HepG2 (cell line): ENCODE results near the gene C11orf54. TPM values are rescaled to one million over a fixed set of nuclear protein-coding genes. Genes with fewer than 3 reads are reported as not detected.
A peak's percentile ranks its signal among the peaks of the same experiment; 100 is the strongest.

Source experiments
- DNMT1 ChIP-seq: sonication (generic); formaldehyde crosslinking; IDR thresholded peaks from 2 replicates; pipeline ENCODE4 v1.5.1; 2020; ENCODE audit warnings: mild to moderate bottlenecking, missing genetic modification reagents
- DR1 ChIP-seq: sonication (generic); formaldehyde crosslinking; IDR thresholded peaks from 2 replicates; pipeline ENCODE4 v1.8.0; 2021; ENCODE audit warnings: mild to moderate bottlenecking, missing genetic modification reagents, inconsistent platforms
- DRAP1 ChIP-seq: IDR thresholded peaks from 2 replicates; pipeline ENCODE4 v1.6.1; 2016; ENCODE audit warnings: missing genetic modification reagents, missing compliant biosample characterization
- E2F2 ChIP-seq: sonication (generic); formaldehyde crosslinking; IDR thresholded peaks from 2 replicates; pipeline ENCODE4 v1.4.0; 2020; ENCODE audit warnings: missing genetic modification reagents, borderline replicate concordance
- EP300 ChIP-seq, 3 experiments: sonication (generic) in 1 of 3; formaldehyde crosslinking in 1 of 3; IDR thresholded peaks; 2 replicates each; pipeline versions ENCODE4 v1.5.1 to v1.6.1; 2011 to 2020; ENCODE audit warnings: low read depth in 2 of 3, low read length in 2 of 3, borderline replicate concordance in 1 of 3, improper control_type of control experiment in 1 of 3, mild to moderate bottlenecking in 1 of 3, missing genetic modification reagents in 1 of 3, moderate library complexity in 1 of 3
- FOXA3 ChIP-seq: IDR thresholded peaks from 2 replicates; pipeline ENCODE4 v1.6.1; 2016; ENCODE audit warnings: missing genetic modification reagents, missing compliant biosample characterization
- GATAD1 ChIP-seq: IDR thresholded peaks from 2 replicates; pipeline ENCODE4 v1.6.1; 2016; ENCODE audit warnings: missing genetic modification reagents, missing compliant biosample characterization
- KDM2A ChIP-seq: sonication (generic); formaldehyde crosslinking; IDR thresholded peaks from 2 replicates; pipeline ENCODE4 v1.4.0; 2020; ENCODE audit warnings: low read depth, missing genetic modification reagents, borderline replicate concordance
- NFKB2 ChIP-seq: sonication (generic); formaldehyde crosslinking; IDR thresholded peaks from 2 replicates; pipeline ENCODE4 v1.4.0; 2020; ENCODE audit warnings: missing genetic modification reagents, borderline replicate concordance
- PBX3 ChIP-seq: sonication (generic); formaldehyde crosslinking; IDR thresholded peaks from 2 replicates; pipeline ENCODE4 v1.8.1; 2023; ENCODE audit warnings: missing genetic modification reagents, inconsistent platforms, borderline replicate concordance
- POLR2G ChIP-seq: fragments of 200-400 bp; formaldehyde crosslinking; IDR thresholded peaks from 2 replicates; pipeline ENCODE4 v1.6.1; 2018; ENCODE audit warnings: mild to moderate bottlenecking, low read depth, low read length, moderate library complexity
- PRMT3 ChIP-seq: sonication (generic); formaldehyde crosslinking; IDR thresholded peaks from 2 replicates; pipeline ENCODE4 v1.8.1; 2022; ENCODE audit warnings: low read depth, mild to moderate bottlenecking, moderate library complexity, missing genetic modification reagents, borderline replicate concordance
- SIN3A ChIP-seq: IDR thresholded peaks from 2 replicates; pipeline ENCODE4 v1.6.1; 2011; ENCODE audit warnings: low read depth, mild to moderate bottlenecking, control low read depth, low read length, borderline replicate concordance
- ZFP37 ChIP-seq: sonication (generic); formaldehyde crosslinking; IDR thresholded peaks from 2 replicates; pipeline ENCODE4 v1.4.0; 2020; ENCODE audit warnings: missing genetic modification reagents, borderline replicate concordance
- ZFP82 ChIP-seq: sonication (generic); formaldehyde crosslinking; IDR thresholded peaks from 2 replicates; pipeline ENCODE4 v1.5.1; 2020; ENCODE audit warnings: mild to moderate bottlenecking, missing genetic modification reagents, borderline replicate concordance
- ZNF574 ChIP-seq: sonication (generic); formaldehyde crosslinking; IDR thresholded peaks from 2 replicates; pipeline ENCODE4 v1.4.0; 2020; ENCODE audit warnings: missing genetic modification reagents
- ZNF619 ChIP-seq: sonication (generic); formaldehyde crosslinking; IDR thresholded peaks from 2 replicates; pipeline ENCODE4 v1.4.0; 2020; ENCODE audit warnings: mild to moderate bottlenecking, missing genetic modification reagents
- ZNF629 ChIP-seq: sonication (generic); formaldehyde crosslinking; conservative IDR thresholded peaks from 2 replicates; pipeline ENCODE4 v1.5.0; 2020; ENCODE audit warnings: missing genetic modification reagents
- ZNF704 ChIP-seq: sonication (generic); formaldehyde crosslinking; IDR thresholded peaks from 2 replicates; pipeline ENCODE4 v1.8.1; 2023; ENCODE audit warnings: mild to moderate bottlenecking, inconsistent platforms, moderate library complexity, missing genetic modification reagents, borderline replicate concordance
- polyA plus RNA-seq, 8 experiments: library from polyadenylated mRNA; depleted of rRNA in 3 of 8; stranded (reverse) in 7 of 8; unstranded in 1 of 8; fragments of >200 nt; fragmentation: Illumina TruSeq in 4 of 8; extraction: Trizol in 4 of 8; gene quantifications; 2 replicates each; pipeline versions ENCODE4 v1.2.1 to v1.2.3, GENCODE V29; 2011 to 2016; ENCODE audit warnings: low read depth in 4 of 8, missing spikeins in 1 of 8, mixed read lengths in 1 of 8; ENCODE audit not compliant: insufficient read depth in 1 of 8
- total RNA-seq, 5 experiments: library from RNA; depleted of rRNA; stranded (reverse); fragments of >200 nt; fragmentation: Illumina TruSeq; extraction: Trizol; gene quantifications; 2 replicates each; pipeline ENCODE4 v1.2.3, GENCODE V29; 2016; ENCODE audit warnings: low read depth in 1 of 5

The C11orf54 gene
- total and polyA plus RNA-seq, 2 of the 13 experiments (the other 11 are each of a cell fraction or from before 2014, with no cell fraction given), result 42.7 to 50.1 TPM

GRCh38 chr11:93741094-93741881 is at the start of gene C11orf54, which contains the start of gene TAF1D (continued):
- TF ChIP-seq E2F2 (CRISPR knock-in tag) (no peak), POLR2G (peak; percentile 99), PRMT3 (CRISPR knock-in tag) (no peak), DR1 (CRISPR knock-in tag) (peak; percentile 99), SIN3A (peak; percentile 90; the same call in 1 of the 2 replicates), ZNF629 (CRISPR knock-in tag) (no peak), ZNF574 (CRISPR knock-in tag) (peak; percentile 80), ZNF704 (CRISPR knock-in tag) (0 out of 2 replicates have a peak, but pooled peaks have one; percentile 41), DNMT1 (no peak), EP300 (IDR thresholded peaks at IDR 0.05; ENCODE audit: low read depth in 2 of 2, low read length in 2 of 2) (peak in 1 of 2 experiments; percentile 18; a peak in 1 of 4 replicates), EP300 (CRISPR knock-in tag; IDR thresholded peaks at IDR 0.05; ENCODE audit: borderline replicate concordance) (no peak; the same call in 1 of the 2 replicates), ZFP37 (peak; percentile 25; the same call in 1 of the 2 replicates), GATAD1 (peak; percentile 79), FOXA3 (CRISPR knock-in tag) (peak; percentile 67), KDM2A (CRISPR knock-in tag) (peak; percentile 72), ZNF619 (CRISPR knock-in tag) (no peak; the same call in 1 of the 2 replicates), DRAP1 (CRISPR knock-in tag) (peak; percentile 98), ZFP82 (peak; percentile 84; the same call in 1 of the 2 replicates), NFKB2 (CRISPR knock-in tag) (no peak), PBX3 (CRISPR knock-in tag) (no peak)
